ENCODE results near the gene SLC25A21.
"Not testable (repeated sequence)": the region's sequence is repeated elsewhere in the genome, so short reads cannot be mapped to it uniquely, and the experiment has no call there.

GRCh38 chr14:37074320-37074719 lies 98.1 kb downstream of the SLC25A21 start:
- not testable (repeated sequence) for TF ChIP-seq POLR2A, CTCF (IDR thresholded peaks at IDR 0.05)

All from lower leg skin (tissue), 3 donors.